K562 (cell line): ENCODE measurements around the gene RNF40. TPM values are rescaled to one million over a fixed set of nuclear protein-coding genes. Genes with fewer than 3 reads are reported as not detected.
A peak's percentile ranks its signal among the peaks of the same experiment; 100 is the strongest.

Experiments used
- ATAC-seq: fragments of 200-7000 bp; cut with Tn5 transposase; 3 replicates; pipeline ENCODE4 v1.9.1; 2020; ENCODE audit warnings: moderate library complexity
- BruUV-seq: library from RNA; stranded (reverse); fragments of 400-500 nt; replicated peaks from 2 replicates; lab custom pipeline; 2021; lab: Mats Ljungman, UMichigan
- CTCF ChIA-PET: fragments of 300-600 bp; formaldehyde crosslinking; extraction: SDS; loops from one replicate; lab custom pipeline; 2021; ENCODE audit warnings: low intra/inter-chr PET ratio; lab: Yijun Ruan, JAX
- POLR2A ChIA-PET: fragments of 300-600, 350-650 bp; sonication (Branson Sonifier 250); formaldehyde crosslinking; extraction: SDS; loops from one replicate; lab custom pipeline; 2021; ENCODE audit warnings: antibody characterized with exemption, inconsistent platforms; lab: Yijun Ruan, JAX
- DNase-seq, 4 experiments: peaks; one replicate each; pipeline versions ENCODE4 v3.0.0 to v3.0.0-alpha.2; 2011 to 2018; ENCODE audit warnings: low spot score in 3 of 4, mixed read lengths in 3 of 4; ENCODE audit errors: extremely low read depth in 1 of 4
- FAIRE-seq: peaks from 2 replicates; lab custom pipeline; 2011; peaks lifted over from hg19 to GRCh38; lab: Jason Lieb, UNC
- H2AFZ ChIP-seq: 2 replicates; pipeline ENCODE4 v1.6.0; 2011; ENCODE audit warnings: low read depth, low read length, control low read depth, inconsistent platforms
- H3K27ac ChIP-seq: fragments of 200-600 bp; 3 replicates; pipeline ENCODE4 v1.8.0; 2011; ENCODE audit warnings: low read depth, mild to moderate bottlenecking, control low read depth, inconsistent platforms, low read length, moderate library complexity, mixed read lengths; ENCODE audit errors: extremely low read depth
- H3K27me3 ChIP-seq, 2 experiments: fragments of 300-600 bp in 1 of 2; 2 replicates in 1 of 2; 3 replicates in 1 of 2; pipeline versions ENCODE4 v1.6.0 to v1.8.0; 2011; ENCODE audit warnings: inconsistent platforms in 2 of 2, low read length in 2 of 2, mild to moderate bottlenecking in 1 of 2, mixed read lengths in 1 of 2, moderate library complexity in 1 of 2; ENCODE audit not compliant: control insufficient read depth in 2 of 2, insufficient read depth in 2 of 2
- H3K36me3 ChIP-seq: fragments of 300-600 bp; 3 replicates; pipeline ENCODE4 v1.8.0; 2011; ENCODE audit warnings: mild to moderate bottlenecking, low read length, inconsistent platforms; ENCODE audit not compliant: control insufficient read depth, insufficient read depth
- H3K4me1 ChIP-seq, 2 experiments: fragments of 200-600 bp in 1 of 2; replicated peaks in 1 of 2; 2 replicates in 1 of 2; 3 replicates in 1 of 2; pipeline versions ENCODE4 v1.5.1 to v1.8.0; 2011; ENCODE audit warnings: inconsistent platforms in 2 of 2, low read length in 2 of 2, mild to moderate bottlenecking in 1 of 2, mixed read lengths in 1 of 2, moderate library complexity in 1 of 2; ENCODE audit not compliant: control insufficient read depth in 2 of 2, insufficient read depth in 2 of 2
- H3K4me2 ChIP-seq: 2 replicates; pipeline ENCODE4 v1.6.1; 2011; ENCODE audit warnings: low read length, control low read depth, inconsistent platforms, mixed read lengths; ENCODE audit not compliant: insufficient read depth
- H3K4me3 ChIP-seq: fragments of 200-600 bp; sonication (generic), shearing (Covaris generic); 2 replicates; pipeline ENCODE4 v1.5.1; 2016; ENCODE audit warnings: control low read depth, inconsistent platforms
- H3K79me2 ChIP-seq: fragments of 200-600 bp; 3 replicates; pipeline ENCODE4 v1.8.0; 2011; ENCODE audit warnings: low read length, inconsistent platforms; ENCODE audit not compliant: control insufficient read depth, insufficient read depth
- H3K9ac ChIP-seq, 2 experiments: 2 replicates each; pipeline versions ENCODE4 v1.6.0 to v1.6.1; 2011; ENCODE audit warnings: low read depth in 2 of 2, low read length in 2 of 2, control low read depth in 1 of 2, inconsistent platforms in 1 of 2, mild to moderate bottlenecking in 1 of 2, mixed read lengths in 1 of 2; ENCODE audit not compliant: insufficient read depth in 1 of 2
- H3K9me1 ChIP-seq: one replicate; pipeline ENCODE4 v1.6.0; 2011; ENCODE audit warnings: inconsistent platforms, mild to moderate bottlenecking, low read length, moderate library complexity; ENCODE audit not compliant: control insufficient read depth, insufficient read depth
- H3K9me3 ChIP-seq: replicated peaks from 2 replicates; pipeline ENCODE4 v1.5.1; 2011; ENCODE audit warnings: low read depth, low read length, inconsistent platforms; ENCODE audit not compliant: control insufficient read depth, insufficient read depth
- H4K20me1 ChIP-seq: replicated peaks from 2 replicates; pipeline ENCODE4 v1.6.1; 2011; ENCODE audit warnings: low read length, inconsistent platforms, mixed read lengths; ENCODE audit not compliant: control insufficient read depth, insufficient read depth
- BCOR ChIP-seq: fragments of 450-650 bp; IDR thresholded peaks from 2 replicates; pipeline ENCODE4 v1.6.1; 2016
- CBX2 ChIP-seq: fragments of 200-600 bp; sonication (generic); IDR thresholded peaks from one replicate; pipeline ENCODE4 v1.6.1; 2012; ENCODE audit warnings: mild to moderate bottlenecking, low read length, inconsistent platforms; ENCODE audit not compliant: insufficient read depth, poor library complexity, severe bottlenecking
- DMBX1 ChIP-seq: fragments of 250-450 bp; sonication (Bioruptor Pico); IDR thresholded peaks from 2 replicates; pipeline ENCODE4 v1.8.0; 2022; ENCODE audit warnings: inconsistent platforms, mild to moderate bottlenecking, moderate library complexity, borderline replicate concordance
- HMGN3 ChIP-seq: IDR thresholded peaks from 2 replicates; pipeline ENCODE4 v1.6.1; 2011; ENCODE audit warnings: borderline replicate concordance, low read depth, mild to moderate bottlenecking, mixed read lengths, low read length; ENCODE audit not compliant: insufficient read length; ENCODE audit errors: extremely low read depth
- KLF1 ChIP-seq: fragments of 450-650 bp; IDR thresholded peaks from 2 replicates; pipeline ENCODE4 v1.6.1; 2016; ENCODE audit warnings: missing genetic modification characterization, missing compliant biosample characterization
- LCOR ChIP-seq: sonication (generic); formaldehyde crosslinking; IDR thresholded peaks from 2 replicates; pipeline ENCODE4 v1.8.0; 2022; ENCODE audit warnings: mild to moderate bottlenecking, missing genetic modification reagents
- MYNN ChIP-seq, 2 experiments: sonication (generic); formaldehyde crosslinking in 1 of 2; IDR thresholded peaks; 2 replicates each; pipeline versions ENCODE4 v1.5.0 to v1.6.1; 2016 to 2020; ENCODE audit warnings: antibody characterized with exemption in 1 of 2, missing genetic modification reagents in 1 of 2
- NONO ChIP-seq, 2 experiments: fragments of 200-400 bp in 1 of 2; fragments of 450-650 bp in 1 of 2; formaldehyde crosslinking in 1 of 2; IDR thresholded peaks; 2 replicates each; pipeline ENCODE4 v1.6.1; 2017; ENCODE audit warnings: low read depth in 2 of 2, mild to moderate bottlenecking in 2 of 2, moderate library complexity in 2 of 2, low read length in 1 of 2
- TGIF2 ChIP-seq: sonication (generic); formaldehyde crosslinking; IDR thresholded peaks from 2 replicates; pipeline ENCODE4 v1.8.1; 2022; ENCODE audit warnings: mild to moderate bottlenecking, missing genetic modification reagents, moderate library complexity
- ZBTB7A ChIP-seq: IDR thresholded peaks from 2 replicates; pipeline ENCODE4 v1.6.1; 2011; ENCODE audit warnings: low read depth, mild to moderate bottlenecking, low read length, moderate library complexity, borderline replicate concordance; ENCODE audit not compliant: control insufficient read depth
- ZNF445 ChIP-seq: fragments of 250-450 bp; sonication (Bioruptor Pico); IDR thresholded peaks from 2 replicates; pipeline ENCODE4 v1.4.0; 2020; ENCODE audit warnings: low read depth, mild to moderate bottlenecking, moderate library complexity
- WGBS: fragments of 100-300 bp; shearing (Covaris generic); methylation state at CpG from one replicate; pipeline ENCODE4 v1.1.6; 2016; ENCODE audit warnings: low coverage, mixed read lengths; ENCODE audit not compliant: insufficient coverage; ENCODE audit errors: missing lambda C conversion rate; 5-methylcytosine and 5-hydroxymethylcytosine counted together
- in situ Hi-C: fragments of 300-500 bp; cut with MboI; formaldehyde crosslinking; loops from 4 replicates; pipeline ENCODE4 v1.15.0; 2018; ENCODE audit warnings: inconsistent platforms, mixed read lengths
- intact Hi-C: fragments of 100-400 bp; cut with micrococcal nuclease; formaldehyde crosslinking; loops from 2 replicates; pipeline ENCODE4 v1.14.2; 2022
- polyA plus RNA-seq, 8 experiments: library from polyadenylated mRNA; depleted of rRNA in 4 of 8; stranded (reverse) in 5 of 8; unstranded in 3 of 8; fragments of >200 nt; fragmentation: Nextera tagmentation in 2 of 8; fragmentation: Illumina TruSeq in 1 of 8; extraction: Ambion mirVana in 2 of 8; extraction: Trizol in 1 of 8; gene quantifications; 2 replicates each; pipeline versions ENCODE4 v1.2.1 to v1.2.3, GENCODE V29; 2011 to 2014; ENCODE audit warnings: inconsistent platforms in 1 of 8, missing spikeins in 1 of 8
- total RNA-seq, 7 experiments: library from RNA; depleted of rRNA in 6 of 7; stranded (reverse); fragments of >200 nt in 6 of 7; fragmentation: Illumina TruSeq in 2 of 7; extraction: Trizol in 2 of 7; gene quantifications; 2 replicates each; pipeline versions ENCODE4 v1.2.1 to v1.2.3, GENCODE V29; 2011 to 2021; ENCODE audit warnings: low replicate concordance in 1 of 7

RNF40 gene
- total and polyA plus RNA-seq, 9 of the 15 experiments (the other 6 are each of a cell fraction or from before 2014, with no cell fraction given), result 6.2 to 129 (median 81.5) TPM

- in situ Hi-C loops (no loop called here), intact Hi-C loops (loop anchor here (5.0 to 10.0 kb wide), 2 partner anchors 60 to 147 kb away; partner anchors contain the start of gene FBXL19)
- Histone ChIP-seq H3K9me1 (no peaks in the 10 kb centered on the region), H4K20me1 (peaks cover 5% of the 10 kb centered on the region; the same call in 1 of the 2 replicates), H3K9me3 (no peaks in the 10 kb centered on the region), H3K4me2 (peak overlapping the region; percentile 95), H3K9ac (peak overlapping the region; percentile 97 to 98), H3K4me1 (peaks cover 27 to 49% of the 10 kb centered on the region in 2 experiments), H2AFZ (peak overlapping the region; percentile 41; the same call in 1 of the 2 replicates), H3K27me3 (no peaks in the 10 kb centered on the region), H3K4me3 (peak overlapping the region; percentile 66), H3K79me2 (peaks cover 33% of the 10 kb centered on the region), H3K36me3 (peaks cover 53% of the 10 kb centered on the region; the same call in 2 of the 3 replicates), H3K27ac (peak overlapping the region; percentile 94)
- BruUV-seq, result TSS peak; percentile 35
- ChIA-PET CTCF (no interaction called here), POLR2A (interaction anchor here (0.6 to 2.6 kb wide), 14 partner anchors 9 to 677 kb away, joined by 3 to 19 read pairs (median 4); partner anchors contain the start of genes PHKG2 and ZNF629)
- DNase-seq (no peak), FAIRE-seq (no peak), ATAC-seq (no peak)
- TF ChIP-seq DMBX1 (CRISPR knock-in tag), result no peak
- TF ChIP-seq KLF1, result peak; percentile 92; the same call in 1 of the 2 replicates
- TF ChIP-seq ZNF445 (CRISPR knock-in tag), result 0 out of 2 replicates have a peak, but pooled peaks have one; percentile 3
- TF ChIP-seq CBX2, result no peak
- 0 out of 2 replicates have a peak, but pooled peaks have one; percentile 75 for TF ChIP-seq TGIF2 (CRISPR knock-in tag)
- peak; percentile 82; the same call in 1 of the 2 replicates for TF ChIP-seq ZBTB7A
- 0 out of 2 replicates have a peak, but pooled peaks have one; percentile 71 for TF ChIP-seq MYNN (IDR thresholded peaks at IDR 0.05)
- no peak for TF ChIP-seq MYNN (CRISPR knock-in tag; IDR thresholded peaks at IDR 0.05)
- no peak for TF ChIP-seq BCOR
- TF ChIP-seq LCOR (CRISPR knock-in tag), result 0 out of 2 replicates have a peak, but pooled peaks have one; percentile 6
- TF ChIP-seq HMGN3, result peak; percentile 37
- TF ChIP-seq NONO (IDR thresholded peaks at IDR 0.05; ENCODE audit: low read depth in 2 of 2, low read length in 1 of 2), result peak in 1 of 2 experiments; percentile 22; a peak in 1 of 4 replicates
- 20% methylated on average over 15 of the region's 15 CpGs for WGBS
Observed at GRCh38 chr16:30775131-30775391, 12.9 kb downstream of the RNF40 start.
